ENCODE data around the gene NAV2.

NAV2 gene

GRCh38 chr11:19912115-19912957 is 199.7 kb downstream of the NAV2 start:
- H3K27ac ChIP-seq (ENCODE audit: low read depth in 2 of 2, low read length in 2 of 2) = no peak overlapping the region
- H3K4me3 ChIP-seq (ENCODE audit: low read length in 2 of 2) = no peak overlapping the region
- H3K27me3 ChIP-seq (ENCODE audit: control insufficient read depth in 2 of 2, insufficient read depth in 2 of 2, low read length in 2 of 2) = no peaks in the 10 kb centered on the region
- no peaks in the 10 kb centered on the region for H3K4me1 ChIP-seq (ENCODE audit: control insufficient read depth in 2 of 2, insufficient read depth in 2 of 2, low read length in 2 of 2)
- no peak overlapping the region for H3K9ac ChIP-seq (ENCODE audit: low read depth in 1 of 2, low read length in 2 of 2)
- no peaks in the 10 kb centered on the region for H3K9me3 ChIP-seq (ENCODE audit: control insufficient read depth in 2 of 2, low read length in 2 of 2)
- H3K36me3 ChIP-seq (ENCODE audit: control insufficient read depth in 2 of 2, insufficient read depth in 2 of 2, low read length in 2 of 2) = no peaks in the 10 kb centered on the region

- H3K4me1 ChIP-seq (ENCODE audit: control insufficient read depth in 2 of 2, insufficient read depth in 2 of 2, low read length in 2 of 2) = no peaks in the 10 kb centered on the region
- H3K4me3 ChIP-seq (ENCODE audit: low read length in 2 of 2) = no peak overlapping the region
- H3K9me3 ChIP-seq (ENCODE audit: control insufficient read depth in 2 of 2, low read length in 2 of 2) = no peaks in the 10 kb centered on the region
- H3K9ac ChIP-seq (ENCODE audit: low read depth in 1 of 2, low read length in 2 of 2) = no peak overlapping the region
- no peaks in the 10 kb centered on the region for H3K27me3 ChIP-seq (ENCODE audit: control insufficient read depth in 2 of 2, insufficient read depth in 2 of 2, low read length in 2 of 2)
- H3K27ac ChIP-seq (ENCODE audit: low read depth in 2 of 2, low read length in 2 of 2) = no peak overlapping the region
- H3K36me3 ChIP-seq (ENCODE audit: control insufficient read depth in 2 of 2, insufficient read depth in 2 of 2, low read length in 2 of 2) = no peaks in the 10 kb centered on the region
Measured at GRCh38 chr11:19912958-19913892, 200.6 kb downstream of the NAV2 start.

- Histone ChIP-seq H3K27ac (ENCODE audit: low read depth in 2 of 2, low read length in 2 of 2) (no peak overlapping the region), H3K9me3 (ENCODE audit: control insufficient read depth in 2 of 2, low read length in 2 of 2) (no peaks in the 10 kb centered on the region), H3K9ac (ENCODE audit: low read depth in 1 of 2, low read length in 2 of 2) (no peak overlapping the region), H3K4me3 (ENCODE audit: low read length in 2 of 2) (no peak overlapping the region), H3K27me3 (ENCODE audit: control insufficient read depth in 2 of 2, insufficient read depth in 2 of 2, low read length in 2 of 2) (no peaks in the 10 kb centered on the region), H3K36me3 (ENCODE audit: control insufficient read depth in 2 of 2, insufficient read depth in 2 of 2, low read length in 2 of 2) (no peaks in the 10 kb centered on the region), H3K4me1 (ENCODE audit: control insufficient read depth in 2 of 2, insufficient read depth in 2 of 2, low read length in 2 of 2) (no peaks in the 10 kb centered on the region)
Measured at GRCh38 chr11:19913893-19914249, 201.2 kb downstream of the NAV2 start.

- Histone ChIP-seq H3K4me1 (ENCODE audit: control insufficient read depth in 2 of 2, insufficient read depth in 2 of 2, low read length in 2 of 2) (no peaks in the 10 kb centered on the region), H3K36me3 (ENCODE audit: control insufficient read depth in 2 of 2, insufficient read depth in 2 of 2, low read length in 2 of 2) (no peaks in the 10 kb centered on the region)
Measured at GRCh38 chr11:19915808-19916207, 203.2 kb downstream of the NAV2 start.

GRCh38 chr11:19917069-19917468 is 204.4 kb downstream of the NAV2 start:
- H3K4me1 ChIP-seq (ENCODE audit: control insufficient read depth in 2 of 2, insufficient read depth in 2 of 2, low read length in 2 of 2) = no peaks in the 10 kb centered on the region
- H3K9me3 ChIP-seq (ENCODE audit: control insufficient read depth in 2 of 2, low read length in 2 of 2) = no peaks in the 10 kb centered on the region
- H3K27me3 ChIP-seq (ENCODE audit: control insufficient read depth in 2 of 2, insufficient read depth in 2 of 2, low read length in 2 of 2) = no peaks in the 10 kb centered on the region
- H3K36me3 ChIP-seq (ENCODE audit: control insufficient read depth in 2 of 2, insufficient read depth in 2 of 2, low read length in 2 of 2) = no peaks in the 10 kb centered on the region
- H3K4me3 ChIP-seq (ENCODE audit: low read length in 2 of 2) = no peak overlapping the region
- no peak overlapping the region for H3K27ac ChIP-seq (ENCODE audit: low read depth in 2 of 2, low read length in 2 of 2)
- no peak overlapping the region for H3K9ac ChIP-seq (ENCODE audit: low read depth in 1 of 2, low read length in 2 of 2)

More at GRCh38 chr11:19915808-19916207, 203.2 kb downstream of the NAV2 start:
- H3K9me3 ChIP-seq (ENCODE audit: control insufficient read depth in 2 of 2, low read length in 2 of 2) = no peaks in the 10 kb centered on the region
- H3K9ac ChIP-seq (ENCODE audit: low read depth in 1 of 2, low read length in 2 of 2) = no peak overlapping the region
- H3K4me3 ChIP-seq (ENCODE audit: low read length in 2 of 2) = no peak overlapping the region
- H3K27ac ChIP-seq (ENCODE audit: low read depth in 2 of 2, low read length in 2 of 2) = no peak overlapping the region
- no peaks in the 10 kb centered on the region for H3K27me3 ChIP-seq (ENCODE audit: control insufficient read depth in 2 of 2, insufficient read depth in 2 of 2, low read length in 2 of 2)

GRCh38 chr11:19918302-19919049 is 205.8 kb downstream of the NAV2 start:
- H3K9me3 ChIP-seq (ENCODE audit: control insufficient read depth in 2 of 2, low read length in 2 of 2) = no peaks in the 10 kb centered on the region
- no peak overlapping the region for H3K4me3 ChIP-seq (ENCODE audit: low read length in 2 of 2)
- no peaks in the 10 kb centered on the region for H3K36me3 ChIP-seq (ENCODE audit: control insufficient read depth in 2 of 2, insufficient read depth in 2 of 2, low read length in 2 of 2)
- no peaks in the 10 kb centered on the region for H3K27me3 ChIP-seq (ENCODE audit: control insufficient read depth in 2 of 2, insufficient read depth in 2 of 2, low read length in 2 of 2)
- no peak overlapping the region for H3K27ac ChIP-seq (ENCODE audit: low read depth in 2 of 2, low read length in 2 of 2)
- H3K4me1 ChIP-seq (ENCODE audit: control insufficient read depth in 2 of 2, insufficient read depth in 2 of 2, low read length in 2 of 2) = no peaks in the 10 kb centered on the region
- H3K9ac ChIP-seq (ENCODE audit: low read depth in 1 of 2, low read length in 2 of 2) = no peak overlapping the region

- Histone ChIP-seq H3K9me3 (ENCODE audit: control insufficient read depth in 2 of 2, low read length in 2 of 2) (no peaks in the 10 kb centered on the region), H3K27ac (ENCODE audit: low read depth in 2 of 2, low read length in 2 of 2) (no peak overlapping the region), H3K9ac (ENCODE audit: low read depth in 1 of 2, low read length in 2 of 2) (no peak overlapping the region), H3K36me3 (ENCODE audit: control insufficient read depth in 2 of 2, insufficient read depth in 2 of 2, low read length in 2 of 2) (no peaks in the 10 kb centered on the region), H3K27me3 (ENCODE audit: control insufficient read depth in 2 of 2, insufficient read depth in 2 of 2, low read length in 2 of 2) (no peaks in the 10 kb centered on the region), H3K4me1 (ENCODE audit: control insufficient read depth in 2 of 2, insufficient read depth in 2 of 2, low read length in 2 of 2) (no peaks in the 10 kb centered on the region), H3K4me3 (ENCODE audit: low read length in 2 of 2) (no peak overlapping the region)
Measured at GRCh38 chr11:19919050-19919561, 206.5 kb downstream of the NAV2 start.

- H3K27me3 ChIP-seq (ENCODE audit: control insufficient read depth in 2 of 2, insufficient read depth in 2 of 2, low read length in 2 of 2) = no peaks in the 10 kb centered on the region
- no peak overlapping the region for H3K9ac ChIP-seq (ENCODE audit: low read depth in 1 of 2, low read length in 2 of 2)
- H3K36me3 ChIP-seq (ENCODE audit: control insufficient read depth in 2 of 2, insufficient read depth in 2 of 2, low read length in 2 of 2) = no peaks in the 10 kb centered on the region
- H3K27ac ChIP-seq (ENCODE audit: low read depth in 2 of 2, low read length in 2 of 2) = no peak overlapping the region
- no peaks in the 10 kb centered on the region for H3K4me1 ChIP-seq (ENCODE audit: control insufficient read depth in 2 of 2, insufficient read depth in 2 of 2, low read length in 2 of 2)
- no peak overlapping the region for H3K4me3 ChIP-seq (ENCODE audit: low read length in 2 of 2)
- H3K9me3 ChIP-seq (ENCODE audit: control insufficient read depth in 2 of 2, low read length in 2 of 2) = no peaks in the 10 kb centered on the region
Measured at GRCh38 chr11:19920982-19921381, 208.3 kb downstream of the NAV2 start.

GRCh38 chr11:19921976-19922688 is 209.5 kb downstream of the NAV2 start:
- H3K36me3 ChIP-seq (ENCODE audit: control insufficient read depth in 2 of 2, insufficient read depth in 2 of 2, low read length in 2 of 2) = no peaks in the 10 kb centered on the region
- H3K9me3 ChIP-seq (ENCODE audit: control insufficient read depth in 2 of 2, low read length in 2 of 2) = no peaks in the 10 kb centered on the region
- H3K9ac ChIP-seq (ENCODE audit: low read depth in 1 of 2, low read length in 2 of 2) = no peak overlapping the region
- no peak overlapping the region for H3K4me3 ChIP-seq (ENCODE audit: low read length in 2 of 2)
- H3K27me3 ChIP-seq (ENCODE audit: control insufficient read depth in 2 of 2, insufficient read depth in 2 of 2, low read length in 2 of 2) = no peaks in the 10 kb centered on the region
- H3K27ac ChIP-seq (ENCODE audit: low read depth in 2 of 2, low read length in 2 of 2) = no peak overlapping the region
- H3K4me1 ChIP-seq (ENCODE audit: control insufficient read depth in 2 of 2, insufficient read depth in 2 of 2, low read length in 2 of 2) = no peaks in the 10 kb centered on the region

Data from mucosa of rectum (tissue), 2 donors.